GM12878 (cell line): ENCODE results near the gene TSR1. TPM values are rescaled to one million over a fixed set of nuclear protein-coding genes. Genes with fewer than 3 reads are reported as not detected.

Experiments used
- ATAC-seq: fragments of 200-7000 bp; cut with Tn5 transposase; 3 replicates; pipeline ENCODE4 v1.9.1; 2020; ENCODE audit warnings: mild to moderate bottlenecking, moderate library complexity
- BruUV-seq: library from RNA; stranded (reverse); fragments of 400-500 nt; replicated peaks from 2 replicates; lab custom pipeline; 2021; lab: Mats Ljungman, UMichigan
- CTCF ChIA-PET: fragments of 300-600 bp; sonication (Branson Sonifier 250); formaldehyde crosslinking; extraction: SDS; loops from one replicate; lab custom pipeline; 2021; ENCODE audit warnings: inconsistent platforms; lab: Yijun Ruan, JAX
- POLR2A ChIA-PET: fragments of 350-600 bp; formaldehyde crosslinking; extraction: SDS; loops from one replicate; lab custom pipeline; 2021; ENCODE audit warnings: inconsistent platforms; lab: Charles Lee
- RAD21 ChIA-PET: fragments of 300-600 bp; sonication (Branson Sonifier 250); formaldehyde crosslinking; loops from one replicate; lab custom pipeline; 2023; ENCODE audit warnings: antibody characterized with exemption; ENCODE audit not compliant: unreplicated experiment; lab: Charles Lee
- SMC1A ChIA-PET: fragments of 300-600 bp; sonication (Branson Sonifier 250); formaldehyde crosslinking; loops from one replicate; lab custom pipeline; 2023; ENCODE audit not compliant: unreplicated experiment, uncharacterized antibody; lab: Charles Lee
- DNase-seq: peaks from one replicate; pipeline ENCODE4 v3.0.0-alpha.2; 2011; ENCODE audit warnings: low read depth, low spot score
- FAIRE-seq: peaks from 3 replicates; lab custom pipeline; 2011; peaks lifted over from hg19 to GRCh38; lab: Jason Lieb, UNC
- H2AFZ ChIP-seq: 2 replicates; pipeline ENCODE4 v1.6.0; 2011; ENCODE audit warnings: low read depth, low read length, control low read depth; ENCODE audit not compliant: control insufficient read depth
- H3K27ac ChIP-seq: 2 replicates; pipeline ENCODE4 v1.5.1; 2011; ENCODE audit warnings: control low read depth; ENCODE audit not compliant: control insufficient read depth, insufficient read depth
- H3K27me3 ChIP-seq, 2 experiments: replicated peaks in 1 of 2; 2 replicates each; pipeline versions ENCODE4 v1.6.0 to v1.6.1; 2011; ENCODE audit warnings: low read length in 1 of 2; ENCODE audit not compliant: control insufficient read depth in 2 of 2, insufficient read depth in 2 of 2
- H3K36me3 ChIP-seq, 2 experiments: 2 replicates each; pipeline ENCODE4 v1.5.1; 2011; ENCODE audit warnings: low read length in 1 of 2; ENCODE audit not compliant: control insufficient read depth in 2 of 2, insufficient read depth in 2 of 2
- H3K4me1 ChIP-seq: 2 replicates; pipeline ENCODE4 v1.6.1; 2011; ENCODE audit warnings: mild to moderate bottlenecking, low read length, moderate library complexity, mixed read lengths; ENCODE audit not compliant: control insufficient read depth, insufficient read depth
- H3K4me2 ChIP-seq: 2 replicates; pipeline ENCODE4 v1.6.0; 2011; ENCODE audit warnings: control low read depth; ENCODE audit not compliant: control insufficient read depth, insufficient read depth
- H3K4me3 ChIP-seq: fragments of 200-600 bp; sonication (generic); 2 replicates; pipeline ENCODE4 v1.5.1; 2016
- H3K79me2 ChIP-seq: 2 replicates; pipeline ENCODE4 v1.6.0; 2011; ENCODE audit warnings: low read length; ENCODE audit not compliant: control insufficient read depth, insufficient read depth
- H3K9ac ChIP-seq: 2 replicates; pipeline ENCODE4 v1.8.0; 2011; ENCODE audit warnings: low read length, control low read depth, mixed read lengths; ENCODE audit not compliant: control insufficient read depth, insufficient read depth
- H3K9me3 ChIP-seq: replicated peaks from 3 replicates; pipeline ENCODE4 v1.5.1; 2011; ENCODE audit warnings: mild to moderate bottlenecking, low read length; ENCODE audit not compliant: control insufficient read depth, insufficient read depth
- H4K20me1 ChIP-seq: 2 replicates; pipeline ENCODE4 v1.6.0; 2011; ENCODE audit not compliant: control insufficient read depth, insufficient read depth
- HDGF ChIP-seq: fragments of 450-650 bp; IDR thresholded peaks from 2 replicates; pipeline ENCODE4 v1.6.1; 2016; ENCODE audit warnings: antibody characterized with exemption
- STAT3 ChIP-seq: IDR thresholded peaks from 2 replicates; pipeline ENCODE4 v1.6.1; 2011; ENCODE audit warnings: low read depth, low read length, improper control_type of control experiment
- SUZ12 ChIP-seq: fragments of 200-600 bp; sonication (generic); IDR thresholded peaks from one replicate; pipeline ENCODE4 v1.6.1; 2018; ENCODE audit warnings: antibody characterized with exemption, mild to moderate bottlenecking; ENCODE audit not compliant: unreplicated experiment
- TCF3 ChIP-seq: IDR thresholded peaks from 2 replicates; pipeline ENCODE4 v1.6.1; 2012; ENCODE audit warnings: low read depth, mild to moderate bottlenecking, low read length, borderline replicate concordance; ENCODE audit not compliant: insufficient read depth
- ZNF217 ChIP-seq: fragments of 450-650 bp; IDR thresholded peaks from 2 replicates; pipeline ENCODE4 v1.6.1; 2017; ENCODE audit warnings: antibody characterized with exemption, mild to moderate bottlenecking
- ZNF274 ChIP-seq: IDR thresholded peaks from one replicate; pipeline ENCODE4 v1.8.0; 2011; ENCODE audit not compliant: insufficient read length, insufficient read depth
- ZNF384 ChIP-seq: IDR thresholded peaks from 2 replicates; pipeline ENCODE4 v1.6.1; 2012; ENCODE audit warnings: low read depth, mild to moderate bottlenecking, low read length, improper control_type of control experiment, borderline replicate concordance
- WGBS: methylation state at CpG from one replicate; pipeline ENCODE4 v1.1.6; 2016; ENCODE audit warnings: low lambda C conversion rate; ENCODE audit not compliant: insufficient replicate concordance, insufficient coverage; ENCODE audit errors: missing lambda C conversion rate; 5-methylcytosine and 5-hydroxymethylcytosine counted together
- in situ Hi-C: fragments of 300-500 bp; cut with MboI; formaldehyde crosslinking; loops from 9 replicates; pipeline ENCODE4 v1.14.3; 2018; ENCODE audit warnings: mixed read lengths
- intact Hi-C: fragments of 100-400 bp; cut with micrococcal nuclease; formaldehyde crosslinking; loops from one replicate; pipeline ENCODE4 v1.14.2; 2022; ENCODE audit not compliant: unreplicated experiment
- polyA plus RNA-seq, 11 experiments: library from polyadenylated mRNA; depleted of rRNA in 4 of 11; unstranded in 6 of 11; stranded (reverse) in 5 of 11; fragments of >200 nt; fragmentation: Nextera tagmentation in 4 of 11; fragmentation: Illumina TruSeq in 1 of 11; extraction: Ambion mirVana in 4 of 11; extraction: Trizol in 1 of 11; gene quantifications; 1 replicate in 1 of 11; 2 replicates in 10 of 11; pipeline versions ENCODE4 v1.2.1 to v1.2.3, GENCODE V29; 2011 to 2016; ENCODE audit warnings: inconsistent platforms in 2 of 11, missing spikeins in 2 of 11, low read depth in 1 of 11
- total RNA-seq, 4 experiments: library from RNA; depleted of rRNA in 3 of 4; stranded (reverse); fragments of >200 nt in 3 of 4; fragmentation: Illumina TruSeq in 1 of 4; extraction: Trizol in 1 of 4; gene quantifications; 2 replicates each; pipeline versions ENCODE4 v1.2.1 to v1.2.3, GENCODE V29; 2013 to 2021
- TF ChIP-seq, protein P1 (sequence below): fragments of 450-650 bp; formaldehyde crosslinking; IDR thresholded peaks from 2 replicates; pipeline ENCODE4 v1.4.0; 2022; ENCODE audit warnings: mild to moderate bottlenecking, moderate library complexity
- TF ChIP-seq, protein P2 (sequence below): fragments of 450-650 bp; conservative IDR thresholded peaks from 2 replicates; pipeline ENCODE4 v1.6.1; 2017; ENCODE audit warnings: mild to moderate bottlenecking, moderate library complexity
- TF ChIP-seq, protein P3 (sequence below), 3 experiments: IDR thresholded peaks in 2 of 3; conservative IDR thresholded peaks in 1 of 3; 2 replicates each; pipeline ENCODE4 v1.5.1; 2011; ENCODE audit warnings: low read depth in 3 of 3, low read length in 3 of 3, mild to moderate bottlenecking in 3 of 3, control low read depth in 2 of 3, moderate library complexity in 2 of 3, inconsistent platforms in 1 of 3, mixed read lengths in 1 of 3; ENCODE audit not compliant: control insufficient read depth in 2 of 3, insufficient read depth in 1 of 3; ENCODE audit errors: extremely low read depth in 1 of 3

The TSR1 gene
- total and polyA plus RNA-seq, 10 of the 15 experiments (the other 5 are each of a cell fraction or from before 2014, with no cell fraction given), result 14.7 to 100 (median 46.9) TPM

DNA sequence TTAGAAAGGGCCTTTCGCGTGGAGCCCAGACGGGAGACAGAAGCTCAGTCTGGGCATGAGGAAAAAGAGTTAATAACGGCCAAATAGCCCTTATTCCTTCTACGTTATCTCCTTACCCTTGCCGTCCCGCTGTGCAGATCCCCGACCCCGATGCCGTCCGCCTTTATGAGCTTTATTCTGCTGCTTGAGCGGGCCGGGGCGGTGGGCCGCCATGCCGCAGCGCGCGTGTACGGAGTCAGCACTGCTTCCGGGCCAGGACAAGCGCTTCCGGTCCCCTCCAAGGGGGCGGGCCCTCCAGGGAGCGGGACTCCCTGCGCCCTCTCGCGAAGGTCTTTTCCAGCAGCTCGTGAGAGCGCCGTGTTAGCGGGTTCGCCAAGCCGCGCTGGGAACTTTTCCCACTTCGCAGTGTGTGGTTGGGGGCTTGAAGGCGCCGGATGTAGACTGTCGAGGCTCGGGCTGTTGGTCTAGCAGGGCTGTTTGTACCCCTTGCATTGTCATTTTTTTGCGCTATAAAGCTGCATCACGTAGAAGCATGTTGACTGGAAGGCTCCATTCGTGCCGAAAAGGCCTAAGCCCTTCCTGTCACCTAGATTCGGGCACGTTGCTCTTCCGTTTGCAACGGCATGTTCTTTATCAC lies at the start of gene TSR1 (continued):
- no peak for TF ChIP-seq ZNF384
- TF ChIP-seq, protein P1, sequence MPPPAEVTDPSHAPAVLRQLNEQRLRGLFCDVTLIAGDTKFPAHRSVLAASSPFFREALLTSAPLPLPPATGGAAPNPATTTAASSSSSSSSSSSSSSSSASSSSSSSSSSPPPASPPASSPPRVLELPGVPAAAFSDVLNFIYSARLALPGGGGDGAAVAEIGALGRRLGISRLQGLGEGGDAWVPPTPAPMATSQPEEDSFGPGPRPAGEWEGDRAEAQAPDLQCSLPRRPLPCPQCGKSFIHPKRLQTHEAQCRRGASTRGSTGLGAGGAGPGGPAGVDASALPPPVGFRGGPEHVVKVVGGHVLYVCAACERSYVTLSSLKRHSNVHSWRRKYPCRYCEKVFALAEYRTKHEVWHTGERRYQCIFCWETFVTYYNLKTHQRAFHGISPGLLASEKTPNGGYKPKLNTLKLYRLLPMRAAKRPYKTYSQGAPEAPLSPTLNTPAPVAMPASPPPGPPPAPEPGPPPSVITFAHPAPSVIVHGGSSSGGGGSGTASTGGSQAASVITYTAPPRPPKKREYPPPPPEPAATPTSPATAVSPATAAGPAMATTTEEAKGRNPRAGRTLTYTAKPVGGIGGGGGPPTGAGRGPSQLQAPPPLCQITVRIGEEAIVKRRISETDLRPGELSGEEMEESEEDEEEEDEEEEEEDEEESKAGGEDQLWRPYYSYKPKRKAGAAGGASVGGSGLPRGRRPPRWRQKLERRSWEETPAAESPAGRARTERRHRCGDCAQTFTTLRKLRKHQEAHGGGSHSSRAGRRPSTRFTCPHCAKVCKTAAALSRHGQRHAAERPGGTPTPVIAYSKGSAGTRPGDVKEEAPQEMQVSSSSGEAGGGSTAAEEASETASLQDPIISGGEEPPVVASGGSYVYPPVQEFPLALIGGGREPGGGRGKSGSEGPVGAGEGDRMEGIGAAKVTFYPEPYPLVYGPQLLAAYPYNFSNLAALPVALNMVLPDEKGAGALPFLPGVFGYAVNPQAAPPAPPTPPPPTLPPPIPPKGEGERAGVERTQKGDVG, result no peak
- no peak for TF ChIP-seq SUZ12

DNA sequence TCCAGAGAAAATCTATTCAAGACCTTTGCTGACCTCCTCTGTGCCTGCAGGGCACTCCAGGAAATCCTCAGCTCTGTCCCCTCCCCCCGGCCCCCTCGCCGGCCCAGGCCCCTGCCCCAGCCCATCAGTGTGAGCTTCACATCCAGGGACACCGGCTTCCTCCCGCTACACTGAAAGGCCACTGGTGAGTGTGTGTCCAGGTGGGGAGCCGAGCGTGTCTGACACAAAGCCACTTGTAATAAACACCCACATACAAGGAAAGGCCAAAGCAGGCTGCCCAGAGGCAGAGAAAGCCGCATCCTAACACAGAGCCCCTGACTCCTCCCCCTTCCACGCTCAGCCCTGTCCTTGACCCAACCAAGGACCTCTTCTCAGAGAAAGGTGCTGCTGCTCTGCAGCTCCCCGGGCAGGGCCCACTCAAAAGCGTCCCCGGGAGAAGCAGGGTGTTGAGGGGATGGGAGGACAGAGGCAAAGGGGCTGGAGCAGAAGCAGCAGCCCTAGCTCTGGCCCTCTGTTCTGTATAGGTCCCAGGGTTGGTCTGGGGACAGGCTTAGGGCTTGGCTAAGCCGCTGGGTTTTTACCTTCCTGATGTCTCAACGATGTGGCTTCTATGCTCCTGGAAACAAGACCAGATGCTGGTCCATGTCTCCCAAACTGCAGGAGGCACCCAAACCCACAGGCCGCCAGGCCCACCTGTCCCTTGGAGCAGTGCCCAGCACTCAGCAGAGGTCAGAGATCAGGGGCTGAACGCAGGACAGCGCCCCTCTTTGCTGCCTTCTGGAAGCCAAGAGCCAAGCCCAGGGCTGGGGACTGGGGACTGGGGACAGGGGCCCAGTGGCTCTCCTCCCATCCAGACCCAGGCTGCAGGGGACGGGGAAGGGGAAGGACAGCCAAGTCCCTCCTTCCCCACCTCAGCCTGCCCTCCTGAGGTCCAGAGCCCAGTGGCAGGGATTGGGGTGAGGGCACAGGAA lies 49.3 kb upstream of the TSR1 start:
- no peak overlapping the region for H3K27ac ChIP-seq
- no peaks in the 10 kb centered on the region for H3K27me3 ChIP-seq
- DNase-seq (no peak), FAIRE-seq (no peak), ATAC-seq (no peak)
- no peaks in the 10 kb centered on the region for H3K9me3 ChIP-seq
- no peaks in the 10 kb centered on the region for H3K79me2 ChIP-seq
- peaks cover 4 to 7% of the 10 kb centered on the region in 2 experiments; a peak in 2 of 4 replicates for H3K36me3 ChIP-seq
- H4K20me1 ChIP-seq, result no peaks in the 10 kb centered on the region
- no peak overlapping the region for H3K4me2 ChIP-seq
- no peak overlapping the region for H3K9ac ChIP-seq
- WGBS, result 90% methylated on average over 18 of the region's 18 CpGs
- no peak overlapping the region for H2AFZ ChIP-seq
- RAD21 ChIA-PET, result interaction anchor here (7.5 kb wide), 1 partner anchor 29 kb away, joined by 376 read pairs; no protein-coding TSS in a partner anchor
- CTCF ChIA-PET, result interaction anchor here (12.3 kb wide), 1 partner anchor 30 kb away, joined by 597 read pairs; no protein-coding TSS in a partner anchor
- intact Hi-C loops (no loop called here), in situ Hi-C loops (no loop called here)
- no TSS peak for BruUV-seq
- SMC1A ChIA-PET, result interaction anchor here (10.7 kb wide), 1 partner anchor 30 kb away, joined by 364 read pairs; no protein-coding TSS in a partner anchor
- no peak overlapping the region for H3K4me3 ChIP-seq
- H3K4me1 ChIP-seq, result no peaks in the 10 kb centered on the region
- POLR2A ChIA-PET, result interaction anchor here (0.6 to 0.8 kb wide), 2 partner anchors 31 to 40 kb away, joined by 3 read pairs; no protein-coding TSS in a partner anchor
- TF ChIP-seq STAT3 (no peak), ZNF274 (no peak), HDGF (no peak), TCF3 (no peak), ZNF217 (no peak)
- TF ChIP-seq, protein P2, sequence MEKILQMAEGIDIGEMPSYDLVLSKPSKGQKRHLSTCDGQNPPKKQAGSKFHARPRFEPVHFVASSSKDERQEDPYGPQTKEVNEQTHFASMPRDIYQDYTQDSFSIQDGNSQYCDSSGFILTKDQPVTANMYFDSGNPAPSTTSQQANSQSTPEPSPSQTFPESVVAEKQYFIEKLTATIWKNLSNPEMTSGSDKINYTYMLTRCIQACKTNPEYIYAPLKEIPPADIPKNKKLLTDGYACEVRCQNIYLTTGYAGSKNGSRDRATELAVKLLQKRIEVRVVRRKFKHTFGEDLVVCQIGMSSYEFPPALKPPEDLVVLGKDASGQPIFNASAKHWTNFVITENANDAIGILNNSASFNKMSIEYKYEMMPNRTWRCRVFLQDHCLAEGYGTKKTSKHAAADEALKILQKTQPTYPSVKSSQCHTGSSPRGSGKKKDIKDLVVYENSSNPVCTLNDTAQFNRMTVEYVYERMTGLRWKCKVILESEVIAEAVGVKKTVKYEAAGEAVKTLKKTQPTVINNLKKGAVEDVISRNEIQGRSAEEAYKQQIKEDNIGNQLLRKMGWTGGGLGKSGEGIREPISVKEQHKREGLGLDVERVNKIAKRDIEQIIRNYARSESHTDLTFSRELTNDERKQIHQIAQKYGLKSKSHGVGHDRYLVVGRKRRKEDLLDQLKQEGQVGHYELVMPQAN, result no peak
- TF ChIP-seq, protein P3, sequence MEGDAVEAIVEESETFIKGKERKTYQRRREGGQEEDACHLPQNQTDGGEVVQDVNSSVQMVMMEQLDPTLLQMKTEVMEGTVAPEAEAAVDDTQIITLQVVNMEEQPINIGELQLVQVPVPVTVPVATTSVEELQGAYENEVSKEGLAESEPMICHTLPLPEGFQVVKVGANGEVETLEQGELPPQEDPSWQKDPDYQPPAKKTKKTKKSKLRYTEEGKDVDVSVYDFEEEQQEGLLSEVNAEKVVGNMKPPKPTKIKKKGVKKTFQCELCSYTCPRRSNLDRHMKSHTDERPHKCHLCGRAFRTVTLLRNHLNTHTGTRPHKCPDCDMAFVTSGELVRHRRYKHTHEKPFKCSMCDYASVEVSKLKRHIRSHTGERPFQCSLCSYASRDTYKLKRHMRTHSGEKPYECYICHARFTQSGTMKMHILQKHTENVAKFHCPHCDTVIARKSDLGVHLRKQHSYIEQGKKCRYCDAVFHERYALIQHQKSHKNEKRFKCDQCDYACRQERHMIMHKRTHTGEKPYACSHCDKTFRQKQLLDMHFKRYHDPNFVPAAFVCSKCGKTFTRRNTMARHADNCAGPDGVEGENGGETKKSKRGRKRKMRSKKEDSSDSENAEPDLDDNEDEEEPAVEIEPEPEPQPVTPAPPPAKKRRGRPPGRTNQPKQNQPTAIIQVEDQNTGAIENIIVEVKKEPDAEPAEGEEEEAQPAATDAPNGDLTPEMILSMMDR (IDR thresholded peaks at IDR 0.05 in 2 of 3, conservative IDR thresholded peaks at IDR 0.05 in 1 of 3; ENCODE audit: control insufficient read depth in 2 of 3, extremely low read depth in 1 of 3, insufficient read depth in 1 of 3, low read depth in 3 of 3, low read length in 3 of 3), result no peak
